H1 (cell line): ENCODE data around the gene GPR15. TPM values are rescaled to one million over a fixed set of nuclear protein-coding genes. Genes with fewer than 3 reads are reported as not detected.

Experiments
- CTCF ChIA-PET: fragments of 300-600 bp; sonication (Branson Sonifier 250); formaldehyde crosslinking; loops from one replicate; lab custom pipeline; 2021; ENCODE audit not compliant: partially characterized antibody; lab: Charles Lee
- POLR2A ChIA-PET: fragments of 300-600 bp; sonication (Branson Sonifier 250); formaldehyde crosslinking; loops from one replicate; lab custom pipeline; 2021; ENCODE audit warnings: inconsistent platforms; ENCODE audit not compliant: partially characterized antibody; lab: Charles Lee
- DNase-seq, 2 experiments: peaks; one replicate each; pipeline versions ENCODE4 v3.0.0 to v3.0.0-alpha.2; 2010 to 2022; ENCODE audit warnings: low spot score in 2 of 2, low read depth in 1 of 2, mixed read lengths in 1 of 2
- FAIRE-seq: peaks from 2 replicates; lab custom pipeline; 2011; peaks lifted over from hg19 to GRCh38; lab: Jason Lieb, UNC
- H2AFZ ChIP-seq: 2 replicates; pipeline ENCODE4 v1.8.1; 2012; ENCODE audit warnings: low read length, inconsistent platforms
- H2AK5ac ChIP-seq: 2 replicates; pipeline ENCODE4 v1.6.1; 2013; ENCODE audit warnings: low read depth, low read length
- H2BK120ac ChIP-seq: replicated peaks from 2 replicates; pipeline ENCODE3; 2013; ENCODE audit warnings: low read depth, low read length, inconsistent platforms
- H2BK12ac ChIP-seq: 2 replicates; pipeline ENCODE4 v1.6.1; 2013; ENCODE audit warnings: low read depth, low read length
- H2BK15ac ChIP-seq: 2 replicates; pipeline ENCODE4 v1.6.1; 2013; ENCODE audit warnings: low read length
- H2BK20ac ChIP-seq: 2 replicates; pipeline ENCODE4 v1.6.1; 2013; ENCODE audit warnings: low read length
- H2BK5ac ChIP-seq: 2 replicates; pipeline ENCODE4 v1.6.1; 2013; ENCODE audit warnings: low read depth, low read length
- H3K14ac ChIP-seq: 2 replicates; pipeline ENCODE4 v1.6.1; 2013; ENCODE audit warnings: inconsistent platforms; ENCODE audit not compliant: insufficient read length
- H3K18ac ChIP-seq: 2 replicates; pipeline ENCODE4 v1.6.1; 2013; ENCODE audit warnings: low read length; ENCODE audit errors: extremely low read depth
- H3K23ac ChIP-seq: 2 replicates; pipeline ENCODE4 v1.6.1; 2013; ENCODE audit warnings: inconsistent platforms; ENCODE audit not compliant: insufficient read length
- H3K23me2 ChIP-seq: 2 replicates; pipeline ENCODE4 v1.6.1; 2013; ENCODE audit warnings: low read depth, low read length
- H3K27ac ChIP-seq: 2 replicates; pipeline ENCODE4 v1.6.1; 2011; ENCODE audit warnings: low read depth, low read length, inconsistent platforms
- H3K27me3 ChIP-seq, 4 experiments: replicated peaks in 1 of 4; 1 replicate in 1 of 4; 2 replicates in 3 of 4; pipeline versions ENCODE4 v1.6.1 to v1.8.1; 2011 to 2013; ENCODE audit warnings: low read length in 3 of 4, mild to moderate bottlenecking in 3 of 4, inconsistent platforms in 2 of 4, mixed read lengths in 2 of 4, moderate library complexity in 1 of 4; ENCODE audit not compliant: control insufficient read depth in 3 of 4, insufficient read depth in 3 of 4; ENCODE audit errors: extremely low read depth in 1 of 4
- H3K36me3 ChIP-seq, 4 experiments: 2 replicates each; pipeline versions ENCODE4 v1.6.1 to v1.8.1; 2011 to 2013; ENCODE audit warnings: mild to moderate bottlenecking in 4 of 4, low read length in 3 of 4, moderate library complexity in 2 of 4, control low read depth in 1 of 4, inconsistent platforms in 1 of 4; ENCODE audit not compliant: insufficient read depth in 4 of 4, control insufficient read depth in 2 of 4
- H3K4ac ChIP-seq: replicated peaks from 2 replicates; pipeline ENCODE3; 2013; ENCODE audit warnings: low read length, low read depth, mixed read lengths, inconsistent platforms; ENCODE audit not compliant: insufficient read length
- H3K4me1 ChIP-seq, 4 experiments: replicated peaks in 1 of 4; 1 replicate in 1 of 4; 2 replicates in 3 of 4; pipeline versions ENCODE4 v1.6.1 to v1.8.1; 2011 to 2013; ENCODE audit warnings: low read length in 3 of 4, inconsistent platforms in 2 of 4, mixed read lengths in 1 of 4; ENCODE audit not compliant: insufficient read depth in 4 of 4, control insufficient read depth in 3 of 4
- H3K4me2 ChIP-seq, 2 experiments: 2 replicates each; pipeline versions ENCODE4 v1.6.1 to v1.8.1; 2011 to 2013; ENCODE audit warnings: low read depth in 2 of 2, low read length in 2 of 2, control low read depth in 1 of 2, inconsistent platforms in 1 of 2, mild to moderate bottlenecking in 1 of 2; ENCODE audit not compliant: insufficient read depth in 1 of 2
- H3K4me3 ChIP-seq, 4 experiments: fragments of 200-600, 300-600 bp in 1 of 4; sonication (generic), shearing (Covaris generic), sonication (Bioruptor Twin) in 1 of 4; 2 replicates each; pipeline versions ENCODE4 v1.5.1 to v1.8.1; 2011 to 2016; ENCODE audit warnings: low read length in 4 of 4, low read depth in 3 of 4, control low read depth in 2 of 4, inconsistent platforms in 2 of 4, mild to moderate bottlenecking in 2 of 4, mixed read lengths in 1 of 4, moderate library complexity in 1 of 4; ENCODE audit not compliant: insufficient read depth in 2 of 4; ENCODE audit errors: extremely low read depth in 1 of 4
- H3K56ac ChIP-seq: replicated peaks from 2 replicates; pipeline ENCODE3; 2013; ENCODE audit warnings: low read depth, mild to moderate bottlenecking, mixed read lengths, low read length, inconsistent platforms; ENCODE audit not compliant: insufficient read length
- H3K79me1 ChIP-seq: 2 replicates; pipeline ENCODE4 v1.6.1; 2013; ENCODE audit warnings: low read depth, low read length, control low read depth
- H3K79me2 ChIP-seq, 2 experiments: 2 replicates each; pipeline versions ENCODE4 v1.6.1 to v1.8.1; 2012 to 2013; ENCODE audit warnings: low read length in 2 of 2, mild to moderate bottlenecking in 2 of 2, inconsistent platforms in 1 of 2; ENCODE audit not compliant: insufficient read depth in 2 of 2, control insufficient read depth in 1 of 2
- H3K9ac ChIP-seq, 4 experiments: replicated peaks in 1 of 4; 1 replicate in 1 of 4; 2 replicates in 3 of 4; pipeline versions ENCODE4 v1.6.1 to v1.8.1; 2011 to 2013; ENCODE audit warnings: low read depth in 3 of 4, low read length in 3 of 4, control low read depth in 2 of 4, mild to moderate bottlenecking in 2 of 4, moderate library complexity in 2 of 4, inconsistent platforms in 1 of 4; ENCODE audit errors: extremely low read depth in 1 of 4
- H3K9me3 ChIP-seq, 2 experiments: 2 replicates each; pipeline versions ENCODE4 v1.6.1 to v1.8.1; 2012 to 2013; ENCODE audit warnings: mild to moderate bottlenecking in 2 of 2, moderate library complexity in 2 of 2, control low read depth in 1 of 2, inconsistent platforms in 1 of 2, low read depth in 1 of 2, low read length in 1 of 2, mixed read lengths in 1 of 2; ENCODE audit not compliant: insufficient read depth in 2 of 2
- H4K20me1 ChIP-seq, 2 experiments: replicated peaks in 1 of 2; 2 replicates each; pipeline versions ENCODE3 to v1.8.1; 2011 to 2013; ENCODE audit warnings: inconsistent platforms in 2 of 2, low read length in 2 of 2, mild to moderate bottlenecking in 1 of 2; ENCODE audit not compliant: insufficient read depth in 2 of 2, control insufficient read depth in 1 of 2
- H4K5ac ChIP-seq: 2 replicates; pipeline ENCODE4 v1.6.1; 2013; ENCODE audit warnings: low read length, low read depth, mixed read lengths, inconsistent platforms; ENCODE audit not compliant: insufficient read length
- H4K8ac ChIP-seq: 2 replicates; pipeline ENCODE4 v1.8.0; 2013; ENCODE audit warnings: mild to moderate bottlenecking, moderate library complexity, low read length, inconsistent platforms; ENCODE audit not compliant: insufficient read depth; ENCODE audit errors: extremely low read depth
- H4K91ac ChIP-seq: replicated peaks from 2 replicates; pipeline ENCODE3; 2013; ENCODE audit warnings: low read length, mixed read lengths, inconsistent platforms; ENCODE audit not compliant: insufficient read length
- POU5F1 ChIP-seq: IDR thresholded peaks from 2 replicates; pipeline ENCODE4 v1.6.1; 2011; ENCODE audit warnings: low read depth, mild to moderate bottlenecking, low read length, moderate library complexity
- WGBS, 2 experiments: shearing (Covaris generic) in 1 of 2; methylation state at CpG; one replicate each; pipeline versions ENCODE4 v1.1.6 to v1.1.7; 2013 to 2015; ENCODE audit warnings: low lambda C conversion rate in 2 of 2, mixed read lengths in 2 of 2, inconsistent platforms in 1 of 2, low coverage in 1 of 2, missing lambda C conversion rate in 1 of 2; ENCODE audit not compliant: insufficient replicate concordance in 2 of 2, insufficient coverage in 1 of 2, insufficient read length in 1 of 2; ENCODE audit errors: extremely low coverage in 1 of 2, missing lambda C conversion rate in 1 of 2; 5-methylcytosine and 5-hydroxymethylcytosine counted together
- polyA plus RNA-seq, 7 experiments: library from polyadenylated mRNA; depleted of rRNA in 3 of 7; stranded (reverse) in 5 of 7; unstranded in 2 of 7; fragments of >200 nt in 5 of 7; fragments of 200-250 nt in 2 of 7; gene quantifications; 1 replicate in 5 of 7; 2 replicates in 1 of 7; 4 replicates in 1 of 7; pipeline versions ENCODE4 v1.2.1 to v1.2.3, GENCODE V29; 2011 to 2013; ENCODE audit warnings: missing spikeins in 2 of 7, mixed read lengths in 2 of 7
- total RNA-seq: library from RNA; stranded (reverse); fragmentation: NEBNext Ultra II Directional; extraction: Animal tissue kit (Norgen Biotek cat#: 25700); gene quantifications from 2 replicates; pipeline ENCODE4 v1.2.1, GENCODE V29; 2021
- TF ChIP-seq, protein P1 (sequence below): IDR thresholded peaks from 2 replicates; pipeline ENCODE4 v1.6.1; 2011; ENCODE audit warnings: low read length, improper control_type of control experiment

GPR15 gene
- total and polyA plus RNA-seq, 2 of the 8 experiments (the other 6 are each of a cell fraction or from before 2014, with no cell fraction given) = not detected

DNA sequence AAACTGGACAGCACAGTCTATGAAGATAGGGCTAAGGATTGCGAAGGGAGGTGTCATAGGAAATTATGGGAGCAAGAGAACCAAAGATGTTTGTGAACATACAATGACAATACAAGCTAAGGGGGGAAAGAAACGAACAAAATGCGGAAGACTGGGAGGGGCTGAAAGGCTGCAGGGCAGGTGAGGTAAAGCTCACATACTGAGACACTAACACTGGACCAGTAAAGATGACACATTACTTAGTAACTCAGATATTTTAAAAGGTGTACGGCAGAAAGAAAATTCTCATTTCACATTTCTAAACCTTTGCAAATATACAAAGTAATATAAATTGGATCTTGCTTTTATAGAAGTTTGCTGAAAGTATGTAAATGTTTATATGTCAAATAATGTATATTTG lies 19.2 kb upstream of the GPR15 start:
- H3K4me3 ChIP-seq = no peak overlapping the region
- H3K23me2 ChIP-seq = no peaks in the 10 kb centered on the region
- H2BK12ac ChIP-seq = no peak overlapping the region
- FAIRE-seq (no peak), DNase-seq (no peak)
- no peaks in the 10 kb centered on the region for H3K79me2 ChIP-seq
- H3K14ac ChIP-seq = no peak overlapping the region
- no peak overlapping the region for H4K91ac ChIP-seq
- H3K4me2 ChIP-seq = no peak overlapping the region
- CTCF ChIA-PET = interaction anchor here (1.9 kb wide), 1 partner anchor 12 kb away, joined by 5 read pairs; no protein-coding TSS in a partner anchor
- no peaks in the 10 kb centered on the region for H4K20me1 ChIP-seq
- POLR2A ChIA-PET = interaction anchor here (1.6 kb wide), 1 partner anchor 9 kb away, joined by 5 read pairs; the partner anchor contains the start of gene CLDND1
- H3K56ac ChIP-seq = no peak overlapping the region
- 92% methylated on average over 4 of the region's 4 CpGs; no CpG with 5 or more reads in 1 of the 2 experiments for WGBS, 2 experiments
- no peak overlapping the region for H3K18ac ChIP-seq
- no peak overlapping the region for H3K4ac ChIP-seq
- H4K8ac ChIP-seq = no peak overlapping the region
- H3K23ac ChIP-seq = no peak overlapping the region
- TF ChIP-seq, protein P1, sequence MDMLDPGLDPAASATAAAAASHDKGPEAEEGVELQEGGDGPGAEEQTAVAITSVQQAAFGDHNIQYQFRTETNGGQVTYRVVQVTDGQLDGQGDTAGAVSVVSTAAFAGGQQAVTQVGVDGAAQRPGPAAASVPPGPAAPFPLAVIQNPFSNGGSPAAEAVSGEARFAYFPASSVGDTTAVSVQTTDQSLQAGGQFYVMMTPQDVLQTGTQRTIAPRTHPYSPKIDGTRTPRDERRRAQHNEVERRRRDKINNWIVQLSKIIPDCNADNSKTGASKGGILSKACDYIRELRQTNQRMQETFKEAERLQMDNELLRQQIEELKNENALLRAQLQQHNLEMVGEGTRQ = no peak
- TF ChIP-seq POU5F1 = no peak
- H4K5ac ChIP-seq = no peak overlapping the region
- no peak overlapping the region for H2BK20ac ChIP-seq
- H2BK120ac ChIP-seq = no peak overlapping the region
- H3K4me1 ChIP-seq = no peaks in the 10 kb centered on the region
- H3K9ac ChIP-seq = no peak overlapping the region
- no peaks in the 10 kb centered on the region for H3K27me3 ChIP-seq
- H3K36me3 ChIP-seq = peaks cover 0 to 15% (median 6%) of the 10 kb centered on the region in 4 experiments; a peak in 5 of 8 replicates
- H2AFZ ChIP-seq = no peak overlapping the region
- H3K9me3 ChIP-seq = no peaks in the 10 kb centered on the region
- no peak overlapping the region for H2AK5ac ChIP-seq
- H3K27ac ChIP-seq = no peak overlapping the region
- H2BK5ac ChIP-seq = no peak overlapping the region
- no peaks in the 10 kb centered on the region for H3K79me1 ChIP-seq
- no peak overlapping the region for H2BK15ac ChIP-seq
